Lower lobe of right lung (tissue), 2 donors: ENCODE measurements around the gene AGAP2. TPM values are rescaled to one million over a fixed set of nuclear protein-coding genes. Genes with fewer than 3 reads are reported as not detected.
"Not testable (repeated sequence)": the region's sequence is repeated elsewhere in the genome, so short reads cannot be mapped to it uniquely, and the experiment has no call there.

Source experiments
- ATAC-seq, 2 donors: fragments of 200-7000 bp; cut with Tn5 transposase; one replicate each; pipeline ENCODE4 v1.9.1; 2020 to 2022; ENCODE audit warnings: mild to moderate bottlenecking in 2 of 2, moderate library complexity in 2 of 2
- DNase-seq: peaks from one replicate; pipeline ENCODE4 v3.0.0-alpha.2; 2020
- H3K27ac ChIP-seq: fragments of 200-600 bp; one replicate; pipeline ENCODE4 v1.8.0; 2022
- H3K27me3 ChIP-seq: fragments of 200-600 bp; one replicate; pipeline ENCODE4 v1.8.0; 2022; ENCODE audit warnings: low read depth
- H3K36me3 ChIP-seq: fragments of 200-600 bp; one replicate; pipeline ENCODE4 v1.8.0; 2022; ENCODE audit warnings: mild to moderate bottlenecking
- H3K4me1 ChIP-seq: fragments of 200-600 bp; one replicate; pipeline ENCODE4 v1.8.0; 2022
- H3K4me3 ChIP-seq: fragments of 200-600 bp; one replicate; pipeline ENCODE4 v1.8.0; 2022; ENCODE audit warnings: mild to moderate bottlenecking
- H3K9me3 ChIP-seq: fragments of 200-600 bp; one replicate; pipeline ENCODE4 v1.8.0; 2022
- intact Hi-C: fragments of 100-400 bp; cut with DNase I; formaldehyde crosslinking; loops from one replicate; pipeline ENCODE4 v1.11.0; 2022
- total RNA-seq: library from RNA; stranded (reverse); fragmentation: NEBNext Ultra II Directional; extraction: Animal tissue kit (Norgen Biotek cat#: 25700); gene quantifications from one replicate; pipeline ENCODE4 v1.2.1, GENCODE V29; 2021
- TF ChIP-seq, protein P1 (sequence below): fragments of 200-600 bp; IDR thresholded peaks from one replicate; pipeline ENCODE4 v1.8.0; 2022; ENCODE audit warnings: antibody characterized with exemption, mild to moderate bottlenecking
- donor health status: DM: no; HTN: yes; CAD: no; lungs with severe emphysema.

Gene AGAP2
- total RNA-seq, 1 donor from 2014 or later, result 5.7 TPM

DNA sequence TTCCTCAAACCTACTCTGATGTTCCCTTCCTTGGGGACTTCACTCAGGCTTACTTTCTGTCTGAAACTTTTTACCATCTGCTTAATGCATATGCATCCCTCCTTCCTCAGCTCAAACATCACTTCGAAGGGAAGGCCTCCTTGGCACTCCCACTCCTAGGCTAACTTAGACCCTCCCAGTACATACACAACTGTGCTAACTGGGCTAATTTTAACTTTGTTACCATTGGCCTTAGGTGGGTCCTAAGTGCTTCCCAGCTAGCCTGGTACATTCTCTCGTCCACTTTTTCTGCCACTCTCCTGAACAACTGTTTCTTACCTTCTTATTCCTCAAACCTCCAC lies 37.7 kb upstream of the AGAP2 start:
- Histone ChIP-seq H3K4me1 (peaks cover 21% of the 10 kb centered on the region), H3K27ac (no peak overlapping the region), H3K9me3 (no peaks in the 10 kb centered on the region), H3K4me3 (no peak overlapping the region), H3K27me3 (no peaks in the 10 kb centered on the region), H3K36me3 (peaks cover 10% of the 10 kb centered on the region)
- intact Hi-C loops, result no loop called here
- DNase-seq (no peak), ATAC-seq (no peak)
- TF ChIP-seq, protein P1, sequence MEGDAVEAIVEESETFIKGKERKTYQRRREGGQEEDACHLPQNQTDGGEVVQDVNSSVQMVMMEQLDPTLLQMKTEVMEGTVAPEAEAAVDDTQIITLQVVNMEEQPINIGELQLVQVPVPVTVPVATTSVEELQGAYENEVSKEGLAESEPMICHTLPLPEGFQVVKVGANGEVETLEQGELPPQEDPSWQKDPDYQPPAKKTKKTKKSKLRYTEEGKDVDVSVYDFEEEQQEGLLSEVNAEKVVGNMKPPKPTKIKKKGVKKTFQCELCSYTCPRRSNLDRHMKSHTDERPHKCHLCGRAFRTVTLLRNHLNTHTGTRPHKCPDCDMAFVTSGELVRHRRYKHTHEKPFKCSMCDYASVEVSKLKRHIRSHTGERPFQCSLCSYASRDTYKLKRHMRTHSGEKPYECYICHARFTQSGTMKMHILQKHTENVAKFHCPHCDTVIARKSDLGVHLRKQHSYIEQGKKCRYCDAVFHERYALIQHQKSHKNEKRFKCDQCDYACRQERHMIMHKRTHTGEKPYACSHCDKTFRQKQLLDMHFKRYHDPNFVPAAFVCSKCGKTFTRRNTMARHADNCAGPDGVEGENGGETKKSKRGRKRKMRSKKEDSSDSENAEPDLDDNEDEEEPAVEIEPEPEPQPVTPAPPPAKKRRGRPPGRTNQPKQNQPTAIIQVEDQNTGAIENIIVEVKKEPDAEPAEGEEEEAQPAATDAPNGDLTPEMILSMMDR, result no peak

DNA sequence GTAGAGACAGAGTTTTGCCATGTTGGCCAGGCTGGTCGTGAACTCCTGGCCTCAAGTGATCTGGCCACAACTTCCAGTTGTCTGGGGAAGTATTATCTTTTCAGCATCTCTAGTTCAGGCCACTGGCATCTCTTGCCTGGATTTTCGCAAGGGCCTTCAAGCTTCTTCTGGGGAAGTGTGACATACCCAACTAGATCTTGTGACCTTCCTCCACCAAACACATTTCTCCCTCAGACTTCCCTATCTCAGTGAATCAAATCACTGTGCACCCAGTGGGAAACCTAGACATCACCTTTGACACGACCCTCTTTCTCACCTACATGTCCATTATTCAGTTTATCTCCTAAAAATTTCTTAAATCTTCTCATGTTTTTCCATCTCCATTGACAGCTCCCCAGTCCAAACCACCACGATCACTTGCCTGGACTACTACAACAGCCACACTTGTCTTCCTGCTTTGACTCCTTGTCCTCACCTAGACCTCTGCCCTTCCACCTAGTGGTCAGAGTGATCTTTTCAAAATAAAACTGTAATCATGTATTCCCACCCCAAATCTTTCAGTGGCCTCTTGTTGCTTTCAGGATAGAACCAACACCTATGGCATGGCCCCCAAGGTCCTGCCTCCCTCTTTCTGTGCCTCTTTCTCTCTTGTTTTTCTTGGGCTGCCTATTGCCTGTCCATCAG lies 37.2 kb upstream of the AGAP2 start:
- H3K27ac ChIP-seq, result no peak overlapping the region
- DNase-seq, result no peak
- H3K4me1 ChIP-seq, result peaks cover 22% of the 10 kb centered on the region
- ATAC-seq, result no peak
- no peaks in the 10 kb centered on the region for H3K27me3 ChIP-seq
- no peak overlapping the region for H3K4me3 ChIP-seq
- H3K36me3 ChIP-seq, result peaks cover 10% of the 10 kb centered on the region
- H3K9me3 ChIP-seq, result no peaks in the 10 kb centered on the region
- intact Hi-C loops, result no loop called here
- TF ChIP-seq, protein P1, result no peak

DNA sequence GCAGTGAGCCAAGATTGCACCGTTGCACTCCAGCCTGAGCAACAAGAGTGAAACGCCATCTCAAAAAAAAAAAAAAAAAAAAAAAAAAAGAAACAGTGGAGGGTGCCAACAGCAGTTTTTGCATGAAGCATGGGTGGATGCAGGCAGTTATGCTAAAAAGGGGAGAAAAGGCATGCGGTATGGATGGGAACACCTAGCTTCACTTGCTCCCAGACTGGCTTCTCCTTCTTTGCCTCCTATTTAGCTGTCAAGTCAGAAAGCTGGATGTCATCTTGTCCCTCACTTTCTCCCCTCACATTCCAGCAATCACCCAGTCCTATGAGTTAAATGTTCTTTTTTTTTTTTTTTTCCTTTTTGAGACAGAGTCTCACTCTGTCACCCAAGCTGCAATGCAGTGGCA lies 36.5 kb upstream of the AGAP2 start:
- ATAC-seq (no peak), DNase-seq (no peak)
- intact Hi-C loops, result no loop called here
- peaks cover 21% of the 10 kb centered on the region for H3K4me1 ChIP-seq
- peaks cover 13% of the 10 kb centered on the region for H3K36me3 ChIP-seq
- TF ChIP-seq, protein P1, result no peak
- no peak overlapping the region for H3K4me3 ChIP-seq
- H3K9me3 ChIP-seq, result no peaks in the 10 kb centered on the region
- H3K27ac ChIP-seq, result no peak overlapping the region
- H3K27me3 ChIP-seq, result no peaks in the 10 kb centered on the region

DNA sequence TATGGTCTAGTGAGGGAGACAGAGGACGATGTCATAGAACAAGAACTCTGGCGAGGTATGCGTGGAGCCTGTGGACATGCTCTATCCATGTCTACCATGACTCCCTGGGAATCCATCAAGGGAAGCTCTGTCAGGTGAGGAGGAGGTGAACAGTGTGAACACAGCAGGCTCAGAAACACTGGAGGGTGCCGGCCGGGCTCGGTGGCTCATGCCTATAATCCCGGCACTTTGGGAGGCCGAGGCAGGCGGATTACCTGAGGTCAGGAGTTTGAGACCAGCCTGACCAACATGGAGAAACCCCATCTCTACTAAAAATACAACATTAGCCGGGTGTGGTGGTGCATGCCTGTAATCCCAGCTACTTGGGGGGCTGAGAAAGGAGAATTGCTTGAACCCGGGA lies 36.1 kb upstream of the AGAP2 start:
- intact Hi-C loops, ATAC-seq, DNase-seq, H3K27me3 ChIP-seq, H3K4me3 ChIP-seq, H3K27ac ChIP-seq, H3K9me3 ChIP-seq: not testable (repeated sequence)
- peaks cover 21% of the 10 kb centered on the region for H3K4me1 ChIP-seq
- peaks cover 17% of the 10 kb centered on the region for H3K36me3 ChIP-seq

DNA sequence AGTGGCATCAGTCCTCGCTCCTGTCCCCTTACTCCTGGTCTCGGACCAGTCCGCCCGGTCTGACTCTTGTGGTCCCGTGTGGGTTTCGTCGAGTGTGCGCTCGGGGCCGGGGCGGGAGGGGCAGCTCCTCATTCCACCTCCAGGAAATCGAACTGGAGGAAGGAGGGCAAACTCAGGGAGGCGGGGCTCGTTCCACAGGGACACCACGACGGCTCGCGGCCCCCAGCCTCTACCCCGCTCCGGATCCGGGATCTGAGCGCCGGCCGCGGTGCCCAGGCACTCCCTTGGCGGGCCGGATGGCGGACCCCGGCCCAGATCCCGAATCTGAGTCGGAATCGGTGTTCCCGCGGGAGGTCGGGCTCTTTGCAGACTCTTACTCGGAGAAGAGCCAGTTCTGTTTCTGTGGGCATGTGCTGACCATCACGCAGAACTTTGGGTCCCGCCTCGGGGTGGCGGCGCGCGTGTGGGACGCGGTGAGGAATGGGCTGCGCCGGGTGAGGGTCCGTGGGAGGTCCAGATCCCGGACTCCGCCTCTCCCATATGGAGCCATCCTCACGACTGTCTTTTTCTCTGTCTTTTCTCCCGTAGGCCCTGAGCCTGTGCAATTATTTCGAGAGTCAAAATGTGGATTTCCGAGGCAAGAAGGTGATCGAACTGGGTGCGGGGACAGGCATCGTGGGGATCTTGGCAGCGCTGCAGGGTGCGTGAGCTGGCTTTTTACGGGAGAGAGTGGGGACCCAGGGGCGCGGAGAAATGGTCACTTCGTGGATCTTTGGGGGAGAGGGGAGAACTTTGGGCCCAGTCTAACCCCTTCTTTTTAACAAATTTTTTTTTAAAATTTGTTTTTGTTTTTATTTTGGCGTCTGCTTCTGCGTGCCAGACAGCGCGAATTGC lies 34.1 kb upstream of the AGAP2 start, which contains the start of gene EEF1AKMT3:
Gene EEF1AKMT3, plus strand, starts transcription at position 186 of the 894 bp plus-strand sequence. Its CDS starts 111 bp downstream, at position 297.
- H3K4me3 ChIP-seq, result peak within 1 kb of the TSS; percentile 93
- H3K27me3 ChIP-seq, result no peaks in the 10 kb centered on the region
- no peaks in the 10 kb centered on the region for H3K9me3 ChIP-seq
- intact Hi-C loops, result no loop called here
- peak within 1 kb of the TSS; percentile 91 for H3K27ac ChIP-seq
- H3K36me3 ChIP-seq, result peaks cover 29% of the 10 kb centered on the region
- peaks cover 21% of the 10 kb centered on the region for H3K4me1 ChIP-seq
- ATAC-seq (peak; percentile 71 to 84), DNase-seq (peak; percentile 79)
- TF ChIP-seq, protein P1, result no peak
